Myocyte (in vitro differentiated cells): ENCODE data around the gene ABCG2. TPM values are rescaled to one million over a fixed set of nuclear protein-coding genes. Genes with fewer than 3 reads are reported as not detected.
"Not testable (repeated sequence)": the region's sequence is repeated elsewhere in the genome, so short reads cannot be mapped to it uniquely, and the experiment has no call there.

Experiments used
- DNase-seq: peaks from one replicate; pipeline ENCODE4 v3.0.0-alpha.2; 2012; ENCODE audit warnings: low read depth
- total RNA-seq: library from RNA; depleted of rRNA; stranded (reverse); fragments of >200 nt; gene quantifications from 2 replicates; pipeline ENCODE4 v1.2.3, GENCODE V29; 2014

Gene ABCG2
- total RNA-seq, 1 donor from 2014 or later: 0.88 TPM

- no peak for DNase-seq
Observed at GRCh38 chr4:88112856-88113255, 45.6 kb downstream of the ABCG2 start.

GRCh38 chr4:88110826-88111225 lies 47.6 kb downstream of the ABCG2 start:
- no peak for DNase-seq

GRCh38 chr4:88109123-88109881 lies 49.1 kb downstream of the ABCG2 start:
- DNase-seq: no peak

- DNase-seq: no peak
Observed at GRCh38 chr4:88108747-88109122, 49.7 kb downstream of the ABCG2 start.

GRCh38 chr4:88108108-88108465 lies 50.4 kb downstream of the ABCG2 start:
- not testable (repeated sequence) for DNase-seq

- DNase-seq: no peak
Observed at GRCh38 chr4:88107406-88108107, 50.9 kb downstream of the ABCG2 start.

- no peak for DNase-seq
Observed at GRCh38 chr4:88106205-88106604, 52.2 kb downstream of the ABCG2 start.

GRCh38 chr4:88104902-88105610 lies 53.4 kb downstream of the ABCG2 start:
- peak; percentile 62 for DNase-seq

- no peak for DNase-seq
Observed at GRCh38 chr4:88102026-88102425, 56.4 kb downstream of the ABCG2 start.

- DNase-seq: no peak
Observed at GRCh38 chr4:88101165-88101564, 57.3 kb downstream of the ABCG2 start.

- no peak for DNase-seq
Observed at GRCh38 chr4:88098993-88099752, 59.3 kb downstream of the ABCG2 start.

GRCh38 chr4:88097781-88098180 lies 60.7 kb downstream of the ABCG2 start:
- no peak for DNase-seq

- no peak for DNase-seq
Observed at GRCh38 chr4:88097301-88097700, 61.1 kb downstream of the ABCG2 start.

- no peak for DNase-seq
Observed at GRCh38 chr4:88093874-88094273, 64.6 kb downstream of the ABCG2 start.

- DNase-seq: peak; percentile 70
Observed at GRCh38 chr4:88091378-88091777, 67.1 kb downstream of the ABCG2 start.

GRCh38 chr4:88090898-88091297 lies 67.5 kb downstream of the ABCG2 start:
- no peak for DNase-seq

- DNase-seq: no peak
Observed at GRCh38 chr4:88087004-88087403, 71.4 kb downstream of the ABCG2 start.

GRCh38 chr4:88080626-88081025 lies 77.8 kb downstream of the ABCG2 start:
- DNase-seq: no peak

GRCh38 chr4:88078579-88078978 lies 79.9 kb downstream of the ABCG2 start:
- no peak for DNase-seq

GRCh38 chr4:88077911-88078524 lies 80.4 kb downstream of the ABCG2 start:
- DNase-seq: peak; percentile 61

GRCh38 chr4:88075336-88075735 lies 83.1 kb downstream of the ABCG2 start:
- peak; percentile 32 for DNase-seq
